Measurements from ENCODE around the gene OR1N1. TPM values are rescaled to one million over a fixed set of nuclear protein-coding genes. Genes with fewer than 3 reads are reported as not detected.

OR1N1 gene
- total and polyA plus RNA-seq, 4 donors = not detected

GRCh38 chr9:122526602-122527001, 491 bp downstream of the OR1N1 start (continued):
- no peak for TF ChIP-seq SP1 (IDR thresholded peaks at IDR 0.05)

- Histone ChIP-seq H3K9me3 (ENCODE audit: control insufficient read depth in 4 of 4, low read length in 3 of 4) (no peaks in the 10 kb centered on the region), H3K36me3 (ENCODE audit: control insufficient read depth in 4 of 4, insufficient read depth in 3 of 4, low read depth in 1 of 4, low read length in 3 of 4) (no peaks in the 10 kb centered on the region), H3K4me1 (ENCODE audit: control insufficient read depth in 4 of 4, insufficient read depth in 4 of 4, low read length in 3 of 4) (no peaks in the 10 kb centered on the region), H3K27me3 (ENCODE audit: control insufficient read depth in 4 of 4, insufficient read depth in 4 of 4, low read length in 3 of 4) (peaks cover 0 to 4% (median 1%) of the 10 kb centered on the region in 4 donors), H3K4me3 (ENCODE audit: low read depth in 1 of 3, low read length in 3 of 3) (no peak overlapping the region), H3K27ac (ENCODE audit: low read depth in 1 of 2, low read length in 2 of 2) (no peak overlapping the region), H3K9ac (ENCODE audit: low read depth in 1 of 2, low read length in 2 of 2) (no peak overlapping the region)
- DNase-seq (ENCODE audit: low spot score) = no peak
- 92% methylated on average over 3 of the region's 3 CpGs for WGBS
- TF ChIP-seq EGR1 (IDR thresholded peaks at IDR 0.05; ENCODE audit: low read depth in 2 of 2) = no peak
- TF ChIP-seq, protein P1, sequence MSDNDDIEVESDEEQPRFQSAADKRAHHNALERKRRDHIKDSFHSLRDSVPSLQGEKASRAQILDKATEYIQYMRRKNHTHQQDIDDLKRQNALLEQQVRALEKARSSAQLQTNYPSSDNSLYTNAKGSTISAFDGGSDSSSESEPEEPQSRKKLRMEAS (IDR thresholded peaks at IDR 0.05) = no peak
- TF ChIP-seq FOXA1 (IDR thresholded peaks at IDR 0.05) = no peak
- TF ChIP-seq RAD21 (IDR thresholded peaks at IDR 0.05) = no peak
- no peak for TF ChIP-seq NR2F2 (IDR thresholded peaks at IDR 0.05)
- no peak for TF ChIP-seq RXRA (IDR thresholded peaks at IDR 0.05)
- TF ChIP-seq REST (IDR thresholded peaks at IDR 0.05) = no peak
- TF ChIP-seq HNF4G (IDR thresholded peaks at IDR 0.05) = no peak
Observed at GRCh38 chr9:122519376-122519775, 7.7 kb downstream of the OR1N1 start.

- Histone ChIP-seq H3K36me3 (ENCODE audit: control insufficient read depth in 4 of 4, insufficient read depth in 3 of 4, low read depth in 1 of 4, low read length in 3 of 4) (no peaks in the 10 kb centered on the region), H3K4me3 (ENCODE audit: low read depth in 1 of 3, low read length in 3 of 3) (no peak within 1 kb of the TSS), H3K4me1 (ENCODE audit: control insufficient read depth in 4 of 4, insufficient read depth in 4 of 4, low read length in 3 of 4) (no peaks in the 10 kb centered on the region), H3K27ac (ENCODE audit: low read depth in 1 of 2, low read length in 2 of 2) (no peak within 1 kb of the TSS), H3K9me3 (ENCODE audit: control insufficient read depth in 4 of 4, low read length in 3 of 4) (no peaks in the 10 kb centered on the region), H3K9ac (ENCODE audit: low read depth in 1 of 2, low read length in 2 of 2) (no peak within 1 kb of the TSS), H3K27me3 (ENCODE audit: control insufficient read depth in 4 of 4, insufficient read depth in 4 of 4, low read length in 3 of 4) (peaks cover 0 to 2% (median 0%) of the 10 kb centered on the region in 4 donors)
- 77% methylated on average over 4 of the region's 4 CpGs for WGBS
- no peak for DNase-seq (ENCODE audit: low spot score)
- no peak for TF ChIP-seq YY1 (IDR thresholded peaks at IDR 0.05)
- TF ChIP-seq FOXA2 (IDR thresholded peaks at IDR 0.05) = no peak
- no peak for TF ChIP-seq EGR1 (IDR thresholded peaks at IDR 0.05; ENCODE audit: low read depth in 2 of 2)
- no peak for TF ChIP-seq TAF1 (conservative IDR thresholded peaks at IDR 0.05)
Observed at GRCh38 chr9:122518841-122519240, 8.3 kb downstream of the OR1N1 start, which contains the start of gene OR1J4. OR1J4 (plus strand) TSS chr9:122519141; CDS start chr9:122519141, 0 bp downstream.

DNA sequence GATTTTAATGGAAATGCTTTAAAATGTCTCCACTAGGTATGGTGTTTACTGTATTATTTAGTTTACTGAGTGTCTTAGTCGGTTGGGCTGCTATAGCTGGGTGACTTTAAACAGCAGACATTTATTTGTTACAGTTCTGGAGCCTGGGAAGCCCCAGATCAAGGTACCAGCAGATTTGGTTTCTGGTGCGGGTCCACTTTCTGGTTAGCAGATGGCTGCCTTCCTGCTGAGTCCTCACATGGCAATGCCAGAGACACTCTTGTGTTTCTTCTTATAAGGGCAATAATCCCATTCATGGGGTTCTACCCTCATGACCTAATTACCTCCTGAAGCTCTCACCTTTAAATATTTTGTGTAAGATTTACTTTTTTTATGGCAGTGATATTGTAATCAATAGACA, 8.9 kb downstream of the OR1N1 start:
- no peak overlapping the region for H3K9ac ChIP-seq (ENCODE audit: low read depth in 1 of 2, low read length in 2 of 2)
- H3K27me3 ChIP-seq (ENCODE audit: control insufficient read depth in 4 of 4, insufficient read depth in 4 of 4, low read length in 3 of 4) = peaks cover 0 to 2% (median 0%) of the 10 kb centered on the region in 4 donors
- no peaks in the 10 kb centered on the region for H3K36me3 ChIP-seq (ENCODE audit: control insufficient read depth in 4 of 4, insufficient read depth in 3 of 4, low read depth in 1 of 4, low read length in 3 of 4)
- no peak for DNase-seq (ENCODE audit: low spot score)
- H3K9me3 ChIP-seq (ENCODE audit: control insufficient read depth in 4 of 4, low read length in 3 of 4) = no peaks in the 10 kb centered on the region
- TF ChIP-seq, protein P2, sequence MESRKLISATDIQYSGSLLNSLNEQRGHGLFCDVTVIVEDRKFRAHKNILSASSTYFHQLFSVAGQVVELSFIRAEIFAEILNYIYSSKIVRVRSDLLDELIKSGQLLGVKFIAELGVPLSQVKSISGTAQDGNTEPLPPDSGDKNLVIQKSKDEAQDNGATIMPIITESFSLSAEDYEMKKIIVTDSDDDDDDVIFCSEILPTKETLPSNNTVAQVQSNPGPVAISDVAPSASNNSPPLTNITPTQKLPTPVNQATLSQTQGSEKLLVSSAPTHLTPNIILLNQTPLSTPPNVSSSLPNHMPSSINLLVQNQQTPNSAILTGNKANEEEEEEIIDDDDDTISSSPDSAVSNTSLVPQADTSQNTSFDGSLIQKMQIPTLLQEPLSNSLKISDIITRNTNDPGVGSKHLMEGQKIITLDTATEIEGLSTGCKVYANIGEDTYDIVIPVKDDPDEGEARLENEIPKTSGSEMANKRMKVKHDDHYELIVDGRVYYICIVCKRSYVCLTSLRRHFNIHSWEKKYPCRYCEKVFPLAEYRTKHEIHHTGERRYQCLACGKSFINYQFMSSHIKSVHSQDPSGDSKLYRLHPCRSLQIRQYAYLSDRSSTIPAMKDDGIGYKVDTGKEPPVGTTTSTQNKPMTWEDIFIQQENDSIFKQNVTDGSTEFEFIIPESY (IDR thresholded peaks at IDR 0.05) = no peak
- TF ChIP-seq, protein P1 (IDR thresholded peaks at IDR 0.05) = no peak
- TF ChIP-seq YY1 (IDR thresholded peaks at IDR 0.05) = no peak
- TF ChIP-seq, protein P3, sequence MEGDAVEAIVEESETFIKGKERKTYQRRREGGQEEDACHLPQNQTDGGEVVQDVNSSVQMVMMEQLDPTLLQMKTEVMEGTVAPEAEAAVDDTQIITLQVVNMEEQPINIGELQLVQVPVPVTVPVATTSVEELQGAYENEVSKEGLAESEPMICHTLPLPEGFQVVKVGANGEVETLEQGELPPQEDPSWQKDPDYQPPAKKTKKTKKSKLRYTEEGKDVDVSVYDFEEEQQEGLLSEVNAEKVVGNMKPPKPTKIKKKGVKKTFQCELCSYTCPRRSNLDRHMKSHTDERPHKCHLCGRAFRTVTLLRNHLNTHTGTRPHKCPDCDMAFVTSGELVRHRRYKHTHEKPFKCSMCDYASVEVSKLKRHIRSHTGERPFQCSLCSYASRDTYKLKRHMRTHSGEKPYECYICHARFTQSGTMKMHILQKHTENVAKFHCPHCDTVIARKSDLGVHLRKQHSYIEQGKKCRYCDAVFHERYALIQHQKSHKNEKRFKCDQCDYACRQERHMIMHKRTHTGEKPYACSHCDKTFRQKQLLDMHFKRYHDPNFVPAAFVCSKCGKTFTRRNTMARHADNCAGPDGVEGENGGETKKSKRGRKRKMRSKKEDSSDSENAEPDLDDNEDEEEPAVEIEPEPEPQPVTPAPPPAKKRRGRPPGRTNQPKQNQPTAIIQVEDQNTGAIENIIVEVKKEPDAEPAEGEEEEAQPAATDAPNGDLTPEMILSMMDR (IDR thresholded peaks at IDR 0.05; ENCODE audit: low read depth, low read length, missing input control) = no peak
- 51% methylated on average over 2 of the region's 2 CpGs for WGBS
- H3K27ac ChIP-seq (ENCODE audit: low read depth in 1 of 2, low read length in 2 of 2) = no peak overlapping the region
- H3K4me3 ChIP-seq (ENCODE audit: low read depth in 1 of 3, low read length in 3 of 3) = no peak overlapping the region
- no peaks in the 10 kb centered on the region for H3K4me1 ChIP-seq (ENCODE audit: control insufficient read depth in 4 of 4, insufficient read depth in 4 of 4, low read length in 3 of 4)
